Fibroblast of the aortic adventitia (primary cell): ENCODE measurements around the gene CTU2. TPM values are rescaled to one million over a fixed set of nuclear protein-coding genes. Genes with fewer than 3 reads are reported as not detected.

Experiments
- DNase-seq: peaks from one replicate; pipeline ENCODE4 v3.0.0-alpha.2; 2010; ENCODE audit warnings: low read depth
- H3K4me3 ChIP-seq: 2 replicates; pipeline ENCODE4 v1.5.1; 2011; ENCODE audit warnings: low read depth, mild to moderate bottlenecking, control low read depth, low read length, moderate library complexity
- total RNA-seq: library from RNA; depleted of rRNA; stranded (reverse); fragments of >200 nt; gene quantifications from 2 replicates; pipeline ENCODE4 v1.2.3, GENCODE V29; 2012; ENCODE audit warnings: low replicate concordance
- TF ChIP-seq, protein P1 (sequence below): IDR thresholded peaks from 2 replicates; pipeline ENCODE4 v1.5.1; 2011; ENCODE audit warnings: mild to moderate bottlenecking, low read length, control low read depth, inconsistent platforms; ENCODE audit not compliant: insufficient read depth

The CTU2 gene
- total RNA-seq, 1 donor: 15.2 TPM

DNA sequence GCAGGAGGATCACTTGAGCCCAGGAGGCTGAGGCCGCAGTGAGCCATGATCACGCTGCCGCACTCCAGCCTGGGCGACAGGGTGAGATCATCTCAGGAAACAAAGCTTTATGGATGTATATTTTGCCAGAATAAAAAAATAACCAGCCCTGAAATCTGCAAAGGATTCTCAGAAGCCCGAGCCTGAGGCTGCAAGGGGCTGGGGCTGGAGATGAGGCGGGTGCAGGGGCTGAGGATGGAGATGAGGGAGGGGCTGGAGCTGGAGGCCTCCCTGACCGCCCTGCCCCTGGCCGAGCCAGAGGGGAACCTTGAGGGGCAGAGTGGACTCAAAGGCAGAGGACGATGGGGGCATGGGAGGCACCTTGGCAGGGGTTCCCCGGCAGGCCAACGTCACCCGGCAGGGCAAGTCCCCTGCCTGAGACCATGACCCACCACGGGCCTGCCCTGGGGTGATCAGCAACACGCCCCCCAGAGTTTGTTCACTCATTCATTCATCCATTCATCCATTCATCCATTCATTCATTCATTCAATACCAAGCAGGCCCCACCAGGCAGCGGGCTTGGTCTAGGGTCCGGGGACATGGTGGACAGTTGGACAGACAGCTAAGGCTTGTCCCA, 46.2 kb downstream of the CTU2 start:
- no peak for DNase-seq
- TF ChIP-seq, protein P1, sequence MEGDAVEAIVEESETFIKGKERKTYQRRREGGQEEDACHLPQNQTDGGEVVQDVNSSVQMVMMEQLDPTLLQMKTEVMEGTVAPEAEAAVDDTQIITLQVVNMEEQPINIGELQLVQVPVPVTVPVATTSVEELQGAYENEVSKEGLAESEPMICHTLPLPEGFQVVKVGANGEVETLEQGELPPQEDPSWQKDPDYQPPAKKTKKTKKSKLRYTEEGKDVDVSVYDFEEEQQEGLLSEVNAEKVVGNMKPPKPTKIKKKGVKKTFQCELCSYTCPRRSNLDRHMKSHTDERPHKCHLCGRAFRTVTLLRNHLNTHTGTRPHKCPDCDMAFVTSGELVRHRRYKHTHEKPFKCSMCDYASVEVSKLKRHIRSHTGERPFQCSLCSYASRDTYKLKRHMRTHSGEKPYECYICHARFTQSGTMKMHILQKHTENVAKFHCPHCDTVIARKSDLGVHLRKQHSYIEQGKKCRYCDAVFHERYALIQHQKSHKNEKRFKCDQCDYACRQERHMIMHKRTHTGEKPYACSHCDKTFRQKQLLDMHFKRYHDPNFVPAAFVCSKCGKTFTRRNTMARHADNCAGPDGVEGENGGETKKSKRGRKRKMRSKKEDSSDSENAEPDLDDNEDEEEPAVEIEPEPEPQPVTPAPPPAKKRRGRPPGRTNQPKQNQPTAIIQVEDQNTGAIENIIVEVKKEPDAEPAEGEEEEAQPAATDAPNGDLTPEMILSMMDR: no peak

DNA sequence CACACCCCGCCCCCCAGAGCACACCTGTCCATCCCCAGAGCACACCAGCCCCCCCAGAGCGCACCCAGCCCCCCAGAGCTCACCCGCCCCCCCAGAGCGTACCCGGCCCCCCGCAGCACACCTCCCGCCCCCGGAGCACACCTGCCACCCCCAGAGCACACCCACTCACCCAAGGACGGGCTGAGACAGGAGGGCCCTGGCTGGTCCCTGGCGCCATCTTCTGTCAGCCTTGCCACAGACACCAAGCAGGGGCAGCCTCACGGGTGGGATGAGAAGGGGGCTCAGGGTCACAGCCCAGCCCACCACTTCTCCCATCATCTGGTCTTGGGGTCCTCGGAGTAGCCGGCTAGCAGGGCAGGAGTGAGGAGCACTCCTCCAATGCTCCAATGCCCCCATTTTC, 46.9 kb downstream of the CTU2 start:
- TF ChIP-seq, protein P1: no peak
- DNase-seq: no peak
- no peak overlapping the region for H3K4me3 ChIP-seq

More for the DNA sequence above, 46.2 kb downstream of the CTU2 start:
- H3K4me3 ChIP-seq: no peak overlapping the region

DNA sequence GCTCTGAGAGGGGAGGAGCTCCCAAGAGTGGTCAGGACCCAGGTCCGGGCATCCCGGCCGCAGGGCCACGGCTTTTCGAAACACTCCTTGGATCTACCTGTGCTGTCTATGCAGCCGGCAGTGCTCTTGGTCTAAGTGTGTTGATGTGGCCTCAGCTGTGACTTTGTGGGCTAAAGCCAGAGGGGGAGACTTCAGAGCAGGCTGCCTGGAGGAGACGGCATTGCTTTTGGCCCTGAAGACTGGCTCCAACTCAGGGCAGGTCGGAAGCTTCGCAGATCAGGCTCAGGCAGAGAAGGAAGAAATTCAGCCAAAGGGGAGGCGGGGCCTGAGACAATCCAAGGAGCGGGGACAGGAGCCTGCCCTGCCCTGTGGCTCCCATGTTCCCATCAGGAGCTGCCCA, 47.3 kb downstream of the CTU2 start:
- no peak for DNase-seq
- TF ChIP-seq, protein P1: no peak
- H3K4me3 ChIP-seq: no peak overlapping the region

DNA sequence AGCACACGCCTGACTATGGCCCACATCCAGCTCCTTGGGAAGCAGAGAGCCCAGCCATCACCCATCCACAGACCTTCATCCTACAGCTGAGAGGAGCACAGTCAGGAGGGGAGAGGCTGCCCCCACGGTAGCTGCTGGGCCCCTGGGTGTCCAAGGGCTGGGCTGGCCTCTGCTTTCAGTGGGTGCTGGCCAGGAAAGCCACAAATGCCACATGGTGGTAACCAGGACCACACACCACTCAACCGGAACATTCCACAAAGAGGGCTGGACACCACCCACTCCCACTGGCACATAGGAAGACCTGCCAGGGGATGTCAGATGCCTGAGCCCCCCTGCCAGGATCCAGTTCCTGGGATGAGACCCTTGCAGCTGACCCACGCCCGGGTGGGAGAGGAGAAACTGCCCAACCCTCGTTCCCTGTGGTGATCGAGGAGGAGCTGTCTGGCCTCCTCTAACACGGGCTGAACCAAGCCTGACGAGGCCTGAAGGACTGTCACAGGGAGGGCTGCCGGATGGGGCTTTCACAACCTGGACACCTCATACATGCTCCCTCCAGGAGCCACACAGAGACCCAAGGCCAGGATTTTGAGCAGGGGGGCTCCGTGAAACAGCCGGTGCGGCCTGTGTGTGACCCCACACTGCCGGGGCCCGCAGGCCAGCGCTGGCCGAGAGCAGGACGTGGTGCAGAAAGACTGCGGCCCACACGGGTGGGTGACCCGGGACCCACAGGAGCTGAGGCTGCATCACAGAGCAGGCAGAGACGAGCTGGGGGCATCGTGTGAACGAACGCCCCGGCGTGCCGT, 48.0 kb downstream of the CTU2 start:
- TF ChIP-seq, protein P1: no peak
- H3K4me3 ChIP-seq: no peak overlapping the region
- DNase-seq: no peak

DNA sequence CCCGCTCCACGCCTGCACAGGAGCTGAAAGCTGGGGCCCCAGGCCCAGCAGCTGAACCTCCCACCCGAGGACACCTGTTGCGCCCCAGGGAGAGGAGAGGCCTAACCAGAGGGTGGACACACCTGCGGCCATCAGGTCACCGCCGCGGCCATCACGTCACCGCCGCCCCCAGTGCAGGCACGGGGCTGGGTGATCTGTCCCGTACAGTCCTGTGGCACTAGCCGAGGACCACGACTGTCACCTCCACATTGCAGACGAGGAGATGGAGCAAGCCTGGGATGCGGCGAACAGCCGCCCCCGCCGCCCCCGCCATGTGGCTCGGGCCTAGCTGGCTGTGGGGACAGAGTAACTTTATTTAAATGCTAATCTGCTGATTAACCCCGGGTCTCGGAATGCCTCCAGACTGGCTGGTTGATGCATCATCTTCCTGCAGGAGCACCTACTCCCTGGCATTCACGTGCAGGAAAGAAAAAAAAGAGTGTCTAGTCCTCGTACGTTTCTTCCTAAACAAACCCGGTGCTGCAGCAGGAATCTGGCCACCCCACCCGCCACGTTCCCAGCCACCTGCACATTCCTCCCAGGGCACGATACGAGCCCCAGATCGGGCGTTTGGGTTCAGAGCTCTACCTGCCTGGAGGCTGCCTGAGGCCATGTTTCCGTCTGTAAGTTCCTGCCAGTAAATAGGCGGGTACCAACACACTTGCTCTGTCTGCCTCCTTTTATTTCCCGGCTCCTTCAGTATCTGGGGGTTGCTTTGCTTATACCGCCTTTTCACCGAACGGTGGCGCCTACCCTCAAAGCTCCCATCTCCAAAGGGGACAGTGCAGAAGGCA, 48.8 kb downstream of the CTU2 start:
- TF ChIP-seq, protein P1: no peak
- DNase-seq: no peak
- H3K4me3 ChIP-seq: no peak overlapping the region

DNA sequence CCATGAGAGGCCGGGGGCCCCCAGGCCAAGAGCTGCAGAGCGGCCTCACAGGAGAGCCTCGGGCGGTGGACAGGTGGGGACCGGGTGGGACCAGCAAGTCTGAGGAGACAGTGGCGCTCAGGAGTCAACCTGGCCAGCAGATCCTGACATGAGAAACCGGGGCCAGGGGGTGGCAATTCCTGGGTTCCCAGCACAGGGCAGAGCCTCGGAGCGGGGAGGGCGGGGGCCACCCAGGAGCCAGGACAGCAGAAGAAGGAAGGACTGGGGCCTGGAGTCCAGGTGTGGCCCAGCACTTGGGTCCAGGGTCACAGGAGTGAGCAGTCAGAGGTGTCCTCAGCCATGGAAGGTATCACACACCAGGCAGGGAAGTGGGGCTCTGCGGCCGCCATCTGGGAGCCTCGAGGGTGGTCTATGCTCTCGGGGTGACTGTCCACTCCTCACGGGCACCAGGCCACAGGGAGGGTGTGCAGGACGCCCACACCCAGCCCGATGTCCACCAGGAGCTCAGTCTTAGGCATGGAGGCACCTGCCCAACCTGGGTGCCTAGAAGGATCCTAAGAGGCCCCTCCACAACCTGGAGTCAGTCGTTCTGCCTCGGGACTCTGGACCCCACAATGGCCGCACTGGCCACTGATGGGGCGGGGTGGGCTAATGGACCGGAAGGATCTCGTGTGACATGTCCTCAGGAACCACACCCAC, 49.6 kb downstream of the CTU2 start:
- no peak for DNase-seq
- no peak overlapping the region for H3K4me3 ChIP-seq
- TF ChIP-seq, protein P1: no peak
